Stimulated activated naive CD8-positive, alpha-beta T cell treated with anti-CD3 and anti-CD28 coated beads, Interleukin-15, amount 100 ng/mL, for 72 hours (primary cell): ENCODE results near the gene RXRA.

Experiments
- ATAC-seq: fragments of 150-1000 bp; cut with Tn5 transposase; 2 replicates; pipeline ENCODE4 v1.10.0; 2021; ENCODE audit warnings: mild to moderate bottlenecking, moderate library complexity
- DNase-seq, 2 donors: peaks; one replicate each; pipeline ENCODE4 v3.0.0; 2021 to 2022
- H3K27ac Mint-ChIP-seq, 2 donors: one replicate each; pipeline ENCODE4 v1.8.0; 2022; ENCODE audit warnings: mild to moderate bottlenecking in 2 of 2, mixed read lengths in 2 of 2, moderate library complexity in 2 of 2
- H3K27me3 Mint-ChIP-seq: one replicate; pipeline ENCODE4 v1.8.0; 2022; ENCODE audit warnings: mixed read lengths
- H3K4me1 Mint-ChIP-seq: one replicate; pipeline ENCODE4 v1.8.0; 2022; ENCODE audit warnings: mild to moderate bottlenecking, mixed read lengths
- H3K4me3 Mint-ChIP-seq, 2 donors: one replicate each; pipeline ENCODE4 v1.8.0; 2022; ENCODE audit warnings: mild to moderate bottlenecking in 2 of 2, mixed read lengths in 2 of 2, moderate library complexity in 1 of 2
- H3K9me3 Mint-ChIP-seq, 2 donors: one replicate each; pipeline ENCODE4 v1.8.0; 2022; ENCODE audit warnings: mixed read lengths in 2 of 2

RXRA gene

GRCh38 chr9:134357631-134358025 is 31.4 kb downstream of the RXRA start:
- H3K9me3 Mint-ChIP-seq = no peaks in the 10 kb centered on the region
- ATAC-seq (no peak), DNase-seq (no peak)
- H3K27ac Mint-ChIP-seq = peak overlapping the region in 1 of 2 donors; percentile 54
- no peaks in the 10 kb centered on the region for H3K4me1 Mint-ChIP-seq
- H3K27me3 Mint-ChIP-seq = no peaks in the 10 kb centered on the region
- no peak overlapping the region for H3K4me3 Mint-ChIP-seq

DNA sequence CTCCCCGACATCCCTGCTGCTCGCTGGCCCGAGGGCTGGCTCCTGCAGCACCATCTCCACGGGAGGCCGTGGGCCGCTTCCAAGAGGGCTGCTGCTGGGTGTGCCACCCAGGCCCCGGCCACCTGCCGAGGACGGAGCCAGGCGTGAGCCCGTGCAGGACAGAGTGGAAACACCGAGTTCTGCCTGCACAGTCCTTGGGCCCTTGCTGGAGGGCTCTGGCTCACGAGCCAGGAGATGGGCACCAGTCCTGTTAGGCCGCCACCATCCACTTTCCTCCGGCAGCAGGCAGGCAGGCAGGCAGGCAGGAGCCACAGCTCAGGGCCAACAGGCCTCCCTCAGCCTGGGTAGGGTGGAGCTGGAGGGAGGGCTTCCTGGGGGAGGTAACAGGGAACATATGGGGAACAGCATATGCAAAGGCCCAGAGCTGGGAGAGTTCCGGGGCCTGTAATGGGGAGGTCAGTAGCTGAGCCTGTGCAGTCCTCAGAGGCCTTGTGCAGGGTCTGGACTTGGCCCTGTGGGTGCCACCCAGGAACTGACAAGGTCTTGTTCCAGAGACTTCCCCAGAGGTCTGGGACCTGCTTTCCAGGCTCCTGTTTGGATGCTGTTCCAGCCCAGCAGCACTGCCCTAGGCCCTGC is 31.9 kb downstream of the RXRA start:
- DNase-seq (no peak), ATAC-seq (no peak)
- H3K27me3 Mint-ChIP-seq = no peaks in the 10 kb centered on the region
- H3K4me3 Mint-ChIP-seq = no peak overlapping the region
- H3K9me3 Mint-ChIP-seq = no peaks in the 10 kb centered on the region
- H3K27ac Mint-ChIP-seq = no peak overlapping the region
- H3K4me1 Mint-ChIP-seq = no peaks in the 10 kb centered on the region

DNA sequence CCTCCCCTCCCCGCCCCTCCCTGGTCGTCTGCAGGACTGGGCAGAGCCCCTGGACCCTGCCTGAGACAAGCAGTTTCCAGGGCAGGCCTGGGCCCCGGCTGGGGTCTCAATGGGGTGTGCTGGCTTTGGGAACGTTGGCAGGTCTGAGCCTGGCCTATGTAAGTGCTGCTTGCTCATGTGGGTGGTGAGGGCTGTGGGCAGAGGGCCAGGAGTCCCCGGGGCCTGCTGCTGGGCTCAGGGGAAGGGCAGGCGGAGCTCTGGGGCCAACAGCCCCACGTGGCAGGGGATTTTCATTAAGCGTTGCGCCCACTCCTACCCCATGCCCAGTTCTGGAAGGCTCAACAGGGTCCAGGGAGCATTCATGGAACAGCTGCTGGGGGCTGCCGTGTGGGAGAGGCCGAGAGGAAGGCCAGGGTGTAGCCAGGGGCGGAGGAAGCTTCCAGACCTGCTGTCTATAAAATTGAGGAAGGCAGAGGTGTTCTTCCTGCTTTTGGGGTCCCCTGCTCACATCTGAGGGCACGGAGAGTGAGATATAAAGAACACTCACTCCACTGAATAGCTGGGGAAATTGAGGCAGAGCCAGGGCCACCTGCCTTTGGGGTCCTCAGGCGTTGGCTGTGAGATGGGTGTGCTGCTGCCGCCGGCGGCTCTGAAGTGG is 32.5 kb downstream of the RXRA start:
- ATAC-seq (no peak), DNase-seq (no peak)
- Mint-ChIP-seq H3K4me3 (no peak overlapping the region), H3K4me1 (no peaks in the 10 kb centered on the region), H3K9me3 (no peaks in the 10 kb centered on the region), H3K27ac (no peak overlapping the region), H3K27me3 (no peaks in the 10 kb centered on the region)

- H3K4me1 Mint-ChIP-seq = peaks cover 1% of the 10 kb centered on the region
- no peak overlapping the region for H3K4me3 Mint-ChIP-seq
- DNase-seq (no peak), ATAC-seq (peak; percentile 31)
- H3K27ac Mint-ChIP-seq = no peak overlapping the region
- no peaks in the 10 kb centered on the region for H3K27me3 Mint-ChIP-seq
- no peaks in the 10 kb centered on the region for H3K9me3 Mint-ChIP-seq
These were observed 33.4 kb downstream of the RXRA start for GRCh38 chr9:134359493-134360179.

- no peaks in the 10 kb centered on the region for H3K9me3 Mint-ChIP-seq
- no peaks in the 10 kb centered on the region for H3K27me3 Mint-ChIP-seq
- ATAC-seq = no peak
These were observed 34.0 kb downstream of the RXRA start for GRCh38 chr9:134360180-134360759.

GRCh38 chr9:134360897-134361296 is 34.6 kb downstream of the RXRA start:
- Mint-ChIP-seq H3K27ac (no peak overlapping the region), H3K27me3 (no peaks in the 10 kb centered on the region), H3K4me3 (no peak overlapping the region), H3K9me3 (no peaks in the 10 kb centered on the region), H3K4me1 (peaks cover 12% of the 10 kb centered on the region)
- no peak for ATAC-seq
- no peak for DNase-seq

More at GRCh38 chr9:134360180-134360759, 34.0 kb downstream of the RXRA start:
- H3K27ac Mint-ChIP-seq = no peak overlapping the region
- DNase-seq = no peak
- H3K4me3 Mint-ChIP-seq = no peak overlapping the region
- peaks cover 8% of the 10 kb centered on the region for H3K4me1 Mint-ChIP-seq

GRCh38 chr9:134361426-134361825 is 35.2 kb downstream of the RXRA start:
- no peak overlapping the region for H3K4me3 Mint-ChIP-seq
- no peak overlapping the region for H3K27ac Mint-ChIP-seq
- no peak for DNase-seq
- no peaks in the 10 kb centered on the region for H3K9me3 Mint-ChIP-seq
- no peak for ATAC-seq
- H3K4me1 Mint-ChIP-seq = peaks cover 12% of the 10 kb centered on the region
- H3K27me3 Mint-ChIP-seq = no peaks in the 10 kb centered on the region

GRCh38 chr9:134361843-134362414 is 35.7 kb downstream of the RXRA start:
- DNase-seq (no peak), ATAC-seq (no peak)
- H3K4me3 Mint-ChIP-seq = no peak overlapping the region
- no peaks in the 10 kb centered on the region for H3K9me3 Mint-ChIP-seq
- peaks cover 12% of the 10 kb centered on the region for H3K4me1 Mint-ChIP-seq
- peaks cover 1% of the 10 kb centered on the region for H3K27me3 Mint-ChIP-seq
- no peak overlapping the region for H3K27ac Mint-ChIP-seq

- ATAC-seq = peak; percentile 2
- peaks cover 6% of the 10 kb centered on the region for H3K27me3 Mint-ChIP-seq
- peaks cover 12% of the 10 kb centered on the region for H3K4me1 Mint-ChIP-seq
- DNase-seq = no peak
- no peak overlapping the region for H3K4me3 Mint-ChIP-seq
- no peak overlapping the region for H3K27ac Mint-ChIP-seq
- H3K9me3 Mint-ChIP-seq = no peaks in the 10 kb centered on the region
These were observed 37.2 kb downstream of the RXRA start for GRCh38 chr9:134363450-134363849.

DNA sequence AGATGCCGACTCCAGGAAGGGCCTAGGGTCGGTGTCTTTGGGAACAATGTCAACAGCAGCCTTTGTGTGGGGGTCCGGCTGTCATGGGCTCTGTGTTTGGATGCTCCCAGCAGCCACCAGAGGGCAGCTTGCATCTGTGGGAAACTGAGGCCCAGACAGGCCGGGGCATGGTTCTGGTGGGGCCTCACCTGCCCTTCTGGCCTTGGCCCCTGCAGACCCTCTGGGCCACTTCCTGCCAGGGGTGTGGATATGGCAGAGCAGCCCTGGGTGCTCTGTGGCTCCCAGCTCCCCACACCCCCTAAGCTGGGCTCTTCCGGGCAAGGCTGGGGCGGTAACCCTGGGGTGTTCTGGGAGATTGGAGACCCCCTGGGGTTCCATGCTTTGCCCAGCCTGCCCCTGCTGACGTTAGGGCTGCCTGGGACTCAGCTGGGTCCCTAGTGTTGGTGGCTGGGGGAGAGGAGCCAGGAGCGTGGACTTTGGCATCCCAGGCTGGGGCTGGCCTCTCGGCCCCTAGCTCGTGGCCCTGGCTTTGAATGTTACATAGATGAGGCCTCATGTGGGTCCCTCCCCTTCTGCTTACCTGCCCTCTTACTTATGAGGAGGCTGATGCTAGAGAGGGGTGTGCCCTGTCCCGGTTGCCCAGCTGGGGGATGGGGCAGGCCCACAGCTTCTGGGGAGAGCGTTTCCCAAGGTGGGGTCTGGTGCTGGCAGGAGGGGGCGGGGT is 38.3 kb downstream of the RXRA start:
- Mint-ChIP-seq H3K9me3 (no peaks in the 10 kb centered on the region), H3K4me1 (peaks cover 12% of the 10 kb centered on the region), H3K27me3 (peaks cover 6% of the 10 kb centered on the region), H3K4me3 (no peak overlapping the region), H3K27ac (no peak overlapping the region)
- no peak for ATAC-seq
- DNase-seq = no peak

- no peak for DNase-seq
- no peak for ATAC-seq
- Mint-ChIP-seq H3K4me3 (no peak overlapping the region), H3K9me3 (no peaks in the 10 kb centered on the region), H3K27ac (no peak overlapping the region), H3K4me1 (peaks cover 12% of the 10 kb centered on the region), H3K27me3 (peaks cover 6% of the 10 kb centered on the region)
These were observed 38.9 kb downstream of the RXRA start for GRCh38 chr9:134365115-134365596.

DNA sequence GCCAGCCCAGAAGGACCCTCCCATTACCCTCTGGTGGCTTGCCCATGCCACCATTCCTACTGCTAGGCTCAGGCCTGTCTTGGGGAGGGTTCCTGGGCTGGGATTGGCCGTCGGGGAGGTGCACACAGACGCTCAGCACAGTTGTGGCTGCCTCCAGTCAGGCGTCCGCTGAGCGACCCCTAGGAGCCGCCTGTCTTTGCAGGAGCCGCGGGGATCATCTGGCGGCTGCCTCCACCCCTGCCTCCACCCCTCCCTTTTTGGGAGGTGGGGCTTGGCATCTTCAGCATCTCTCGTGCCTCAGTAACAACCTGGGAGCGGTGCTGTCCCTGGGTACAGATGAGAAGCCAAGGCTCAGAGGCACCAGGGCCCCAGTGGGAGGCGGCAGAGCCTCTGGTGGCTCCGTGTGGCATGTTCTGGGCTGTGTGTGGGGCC is 39.6 kb downstream of the RXRA start:
- H3K27ac Mint-ChIP-seq = no peak overlapping the region
- peaks cover 6% of the 10 kb centered on the region for H3K27me3 Mint-ChIP-seq
- no peak for ATAC-seq
- no peak overlapping the region for H3K4me3 Mint-ChIP-seq
- peaks cover 12% of the 10 kb centered on the region for H3K4me1 Mint-ChIP-seq
- DNase-seq = no peak
- H3K9me3 Mint-ChIP-seq = no peaks in the 10 kb centered on the region

DNA sequence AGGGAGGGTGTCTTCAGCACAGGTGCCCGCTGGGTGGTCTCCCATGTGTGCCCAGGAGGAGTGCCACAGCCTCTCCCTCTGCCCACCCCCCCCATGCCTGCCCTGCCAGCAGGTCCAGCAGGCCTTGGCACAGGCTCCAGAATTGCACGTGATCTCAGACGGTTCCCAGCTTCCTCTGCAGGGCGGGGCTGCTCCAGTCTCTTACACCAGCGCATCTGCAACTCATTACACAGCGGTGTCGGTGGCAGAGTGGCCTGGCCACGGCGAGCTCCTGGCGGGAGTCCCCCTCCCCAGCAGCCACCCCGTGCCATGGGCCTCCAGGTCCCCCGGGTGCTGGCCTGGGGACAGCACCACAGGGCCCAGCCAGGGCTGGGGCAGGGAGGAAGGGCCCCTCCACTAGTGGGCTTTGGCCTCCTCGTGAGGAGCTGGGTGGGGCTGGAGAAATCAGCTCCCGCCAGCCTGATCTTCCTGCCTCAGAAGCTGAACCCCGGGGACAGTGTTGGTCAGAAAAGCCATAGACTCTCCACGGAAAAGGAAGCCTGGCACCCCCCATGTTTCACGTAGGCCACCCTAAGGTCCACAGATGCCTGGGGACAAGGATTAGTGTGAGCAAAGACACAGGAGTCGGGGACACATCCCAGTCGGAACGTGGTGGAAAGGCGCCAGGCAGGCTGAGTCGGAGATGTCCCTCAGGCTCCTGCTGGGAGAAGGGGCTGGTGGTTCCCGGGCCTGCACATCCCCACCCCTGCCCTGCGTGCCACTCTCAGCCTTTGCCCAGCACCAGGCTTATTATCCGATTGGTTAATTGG is 40.2 kb downstream of the RXRA start:
- Mint-ChIP-seq H3K9me3 (no peaks in the 10 kb centered on the region), H3K4me3 (no peak overlapping the region), H3K27me3 (peaks cover 6% of the 10 kb centered on the region), H3K27ac (no peak overlapping the region), H3K4me1 (peaks cover 12% of the 10 kb centered on the region)
- DNase-seq = no peak
- ATAC-seq = peak; percentile 35

- Mint-ChIP-seq H3K4me3 (no peak overlapping the region), H3K27ac (no peak overlapping the region), H3K27me3 (peaks cover 6% of the 10 kb centered on the region), H3K9me3 (no peaks in the 10 kb centered on the region), H3K4me1 (peaks cover 12% of the 10 kb centered on the region)
- ATAC-seq (no peak), DNase-seq (no peak)
These were observed 40.8 kb downstream of the RXRA start for GRCh38 chr9:134367061-134367460.
